C4-2B (cell line): ENCODE data around the gene BRICD5.

Experiments
- H3K27ac ChIP-seq: fragments of 450-650 bp; 2 replicates; pipeline ENCODE4 v1.5.1; 2017
- CTCF ChIP-seq: fragments of 450-650 bp; conservative IDR thresholded peaks from 2 replicates; pipeline ENCODE4 v1.5.1; 2017; ENCODE audit warnings: mild to moderate bottlenecking
- ZFX ChIP-seq: fragments of 450-650 bp; IDR thresholded peaks from 2 replicates; pipeline ENCODE4 v1.6.1; 2017

BRICD5 gene

GRCh38 chr16:2183671-2184070 lies 27.0 kb downstream of the BRICD5 start:
- H3K27ac ChIP-seq: no peak overlapping the region
- TF ChIP-seq CTCF (no peak), ZFX (no peak)

- H3K27ac ChIP-seq: no peak overlapping the region
- TF ChIP-seq CTCF: no peak
- TF ChIP-seq ZFX: no peak
These were observed 28.7 kb downstream of the BRICD5 start for GRCh38 chr16:2181952-2182351.

- no peak overlapping the region for H3K27ac ChIP-seq
These were observed 29.4 kb downstream of the BRICD5 start for GRCh38 chr16:2180962-2181923.

GRCh38 chr16:2180461-2180860 lies 30.2 kb downstream of the BRICD5 start:
- TF ChIP-seq CTCF (no peak), ZFX (no peak)
- H3K27ac ChIP-seq: no peak overlapping the region

More at GRCh38 chr16:2180962-2181923, 29.4 kb downstream of the BRICD5 start:
- TF ChIP-seq ZFX (no peak), CTCF (no peak)

- TF ChIP-seq ZFX: no peak
- H3K27ac ChIP-seq: no peak overlapping the region
These were observed 31.1 kb downstream of the BRICD5 start for GRCh38 chr16:2179576-2179975.

- no peak for TF ChIP-seq ZFX
- no peak for TF ChIP-seq CTCF
- H3K27ac ChIP-seq: no peak overlapping the region
These were observed 31.6 kb downstream of the BRICD5 start for GRCh38 chr16:2179107-2179501.

GRCh38 chr16:2178321-2179106 lies 32.1 kb downstream of the BRICD5 start:
- no peak overlapping the region for H3K27ac ChIP-seq
- TF ChIP-seq CTCF (no peak), ZFX (no peak)
